ENCODE results near the gene TNFAIP8L3.

TNFAIP8L3 gene

DNA sequence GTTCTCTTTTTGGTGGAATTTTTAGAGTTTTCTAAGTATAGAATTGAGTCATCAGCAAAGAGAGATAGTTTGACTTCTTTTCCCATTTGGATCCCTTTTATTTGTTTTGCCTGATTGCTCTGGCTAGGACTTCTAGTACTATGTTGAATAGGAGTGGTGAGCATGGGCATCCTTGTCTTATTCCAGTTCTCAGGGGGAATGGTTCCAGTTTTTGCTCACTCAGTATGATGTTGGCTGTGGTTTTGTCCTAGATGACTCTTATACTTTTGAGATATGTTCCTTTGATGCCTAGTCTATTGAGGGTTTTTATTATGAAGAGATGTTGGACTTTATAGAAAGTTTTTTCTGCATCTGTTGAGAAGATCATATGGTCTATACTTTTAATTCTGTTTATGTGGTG, 72.5 kb downstream of the TNFAIP8L3 start:
- no peaks in the 10 kb centered on the region for H4K20me1 ChIP-seq (ENCODE audit: insufficient read depth, low read length, poor library complexity, severe bottlenecking)
- H3K79me2 ChIP-seq (ENCODE audit: insufficient read depth, low read length) = no peaks in the 10 kb centered on the region
- no peak for TF ChIP-seq EZH2phosphoT487 (IDR thresholded peaks at IDR 0.05; ENCODE audit: borderline replicate concordance)

DNA sequence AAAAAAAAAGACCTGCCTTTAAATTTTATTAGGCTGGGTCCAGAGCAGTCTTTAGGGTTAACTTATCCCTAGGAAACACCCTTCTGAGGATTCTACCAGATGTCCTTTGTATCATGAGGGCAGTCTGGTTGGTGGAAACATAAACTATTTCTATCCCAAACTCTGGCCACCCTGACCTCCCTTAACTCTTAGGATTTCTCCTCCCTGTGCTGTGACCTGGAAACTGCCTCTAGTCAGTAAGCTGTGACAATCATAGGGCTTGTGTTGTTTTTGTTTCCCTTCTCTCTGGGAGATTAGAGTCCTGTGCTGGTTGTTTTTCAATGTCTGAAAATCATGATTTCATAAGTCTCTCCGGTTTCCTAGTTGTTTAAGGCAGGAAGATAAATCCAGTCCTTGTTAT, 78.1 kb downstream of the TNFAIP8L3 start:
- no peak overlapping the region for H3K9ac ChIP-seq (ENCODE audit: low read depth, low read length, poor library complexity, severe bottlenecking)
- no peaks in the 10 kb centered on the region for H3K4me1 ChIP-seq (ENCODE audit: insufficient read depth, low read length, poor library complexity, severe bottlenecking)
- H2AFZ ChIP-seq (ENCODE audit: low read length) = no peak overlapping the region
- no peaks in the 10 kb centered on the region for H3K36me3 ChIP-seq (ENCODE audit: insufficient read depth, low read length)
- H3K9me3 ChIP-seq (ENCODE audit: insufficient read depth, low read depth, low read length) = no peaks in the 10 kb centered on the region
- H4K20me1 ChIP-seq (ENCODE audit: insufficient read depth, low read length, poor library complexity, severe bottlenecking) = no peaks in the 10 kb centered on the region
- no peaks in the 10 kb centered on the region for H3K27me3 ChIP-seq (ENCODE audit: insufficient read depth, low read length, poor library complexity, severe bottlenecking)
- no peak overlapping the region for H3K4me3 ChIP-seq (ENCODE audit: low read length, poor library complexity, severe bottlenecking)
- TF ChIP-seq EZH2phosphoT487 (IDR thresholded peaks at IDR 0.05; ENCODE audit: borderline replicate concordance) = no peak
- TF ChIP-seq, protein P1, sequence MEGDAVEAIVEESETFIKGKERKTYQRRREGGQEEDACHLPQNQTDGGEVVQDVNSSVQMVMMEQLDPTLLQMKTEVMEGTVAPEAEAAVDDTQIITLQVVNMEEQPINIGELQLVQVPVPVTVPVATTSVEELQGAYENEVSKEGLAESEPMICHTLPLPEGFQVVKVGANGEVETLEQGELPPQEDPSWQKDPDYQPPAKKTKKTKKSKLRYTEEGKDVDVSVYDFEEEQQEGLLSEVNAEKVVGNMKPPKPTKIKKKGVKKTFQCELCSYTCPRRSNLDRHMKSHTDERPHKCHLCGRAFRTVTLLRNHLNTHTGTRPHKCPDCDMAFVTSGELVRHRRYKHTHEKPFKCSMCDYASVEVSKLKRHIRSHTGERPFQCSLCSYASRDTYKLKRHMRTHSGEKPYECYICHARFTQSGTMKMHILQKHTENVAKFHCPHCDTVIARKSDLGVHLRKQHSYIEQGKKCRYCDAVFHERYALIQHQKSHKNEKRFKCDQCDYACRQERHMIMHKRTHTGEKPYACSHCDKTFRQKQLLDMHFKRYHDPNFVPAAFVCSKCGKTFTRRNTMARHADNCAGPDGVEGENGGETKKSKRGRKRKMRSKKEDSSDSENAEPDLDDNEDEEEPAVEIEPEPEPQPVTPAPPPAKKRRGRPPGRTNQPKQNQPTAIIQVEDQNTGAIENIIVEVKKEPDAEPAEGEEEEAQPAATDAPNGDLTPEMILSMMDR (conservative IDR thresholded peaks at IDR 0.05; ENCODE audit: low read length) = no peak
- no peaks in the 10 kb centered on the region for H3K79me2 ChIP-seq (ENCODE audit: insufficient read depth, low read length)
- no peaks in the 10 kb centered on the region for H3F3A ChIP-seq (ENCODE audit: low read depth)
- H3K9me2 ChIP-seq (replicated peaks; ENCODE audit: low read depth, low read length) = no peaks in the 10 kb centered on the region
- H3K4me2 ChIP-seq (ENCODE audit: low read depth, low read length, poor library complexity, severe bottlenecking) = no peak overlapping the region

More for the DNA sequence above, 72.5 kb downstream of the TNFAIP8L3 start:
- Histone ChIP-seq H3K4me2 (ENCODE audit: low read depth, low read length, poor library complexity, severe bottlenecking) (no peak overlapping the region), H3K27me3 (ENCODE audit: insufficient read depth, low read length, poor library complexity, severe bottlenecking) (no peaks in the 10 kb centered on the region), H3K4me1 (ENCODE audit: insufficient read depth, low read length, poor library complexity, severe bottlenecking) (no peaks in the 10 kb centered on the region), H2AFZ (ENCODE audit: low read length) (no peak overlapping the region), H3K9ac (ENCODE audit: low read depth, low read length, poor library complexity, severe bottlenecking) (no peak overlapping the region), H3F3A (ENCODE audit: low read depth) (no peaks in the 10 kb centered on the region), H3K9me3 (ENCODE audit: insufficient read depth, low read depth, low read length) (no peaks in the 10 kb centered on the region), H3K4me3 (ENCODE audit: low read length, poor library complexity, severe bottlenecking) (no peak overlapping the region), H3K36me3 (ENCODE audit: insufficient read depth, low read length) (no peaks in the 10 kb centered on the region), H3K9me2 (replicated peaks; ENCODE audit: low read depth, low read length) (no peaks in the 10 kb centered on the region)

DNA sequence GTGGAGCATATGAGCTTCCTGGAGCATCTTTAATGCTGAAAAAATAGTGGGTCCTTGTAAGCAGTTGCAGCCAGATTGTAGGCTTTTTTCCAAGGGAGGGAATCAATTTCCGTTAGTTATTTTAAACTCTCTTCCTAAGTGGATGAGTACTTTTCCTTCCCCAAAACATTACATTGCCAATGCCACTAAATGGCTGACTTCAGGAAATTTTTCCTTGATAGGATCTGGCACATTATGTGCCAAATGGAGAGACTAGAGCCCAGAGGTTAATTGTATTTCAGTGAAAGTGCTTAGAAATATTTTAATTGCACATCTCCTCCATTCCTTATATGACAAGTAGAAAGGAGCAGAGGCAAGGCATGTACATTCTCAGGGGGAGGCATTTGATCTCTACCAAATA, 83.5 kb downstream of the TNFAIP8L3 start:
- TF ChIP-seq EZH2phosphoT487 (IDR thresholded peaks at IDR 0.05; ENCODE audit: borderline replicate concordance) = no peak
- TF ChIP-seq, protein P1 (conservative IDR thresholded peaks at IDR 0.05; ENCODE audit: low read length) = no peak
- no peaks in the 10 kb centered on the region for H3K27me3 ChIP-seq (ENCODE audit: insufficient read depth, low read length, poor library complexity, severe bottlenecking)
- H4K20me1 ChIP-seq (ENCODE audit: insufficient read depth, low read length, poor library complexity, severe bottlenecking) = no peaks in the 10 kb centered on the region

GRCh38 chr15:51007131-51007666, 87.5 kb downstream of the TNFAIP8L3 start:
- Histone ChIP-seq H3K4me1 (ENCODE audit: insufficient read depth, low read length, poor library complexity, severe bottlenecking) (no peaks in the 10 kb centered on the region), H3K9ac (ENCODE audit: low read depth, low read length, poor library complexity, severe bottlenecking) (no peak overlapping the region), H4K20me1 (ENCODE audit: insufficient read depth, low read length, poor library complexity, severe bottlenecking) (no peaks in the 10 kb centered on the region), H3K4me2 (ENCODE audit: low read depth, low read length, poor library complexity, severe bottlenecking) (no peak overlapping the region), H2AFZ (ENCODE audit: low read length) (no peak overlapping the region), H3K9me2 (replicated peaks; ENCODE audit: low read depth, low read length) (no peaks in the 10 kb centered on the region), H3K4me3 (ENCODE audit: low read length, poor library complexity, severe bottlenecking) (no peak overlapping the region), H3K36me3 (ENCODE audit: insufficient read depth, low read length) (peaks cover 5% of the 10 kb centered on the region; the same call in 1 of the 2 replicates), H3K79me2 (ENCODE audit: insufficient read depth, low read length) (no peaks in the 10 kb centered on the region), H3K9me3 (ENCODE audit: insufficient read depth, low read depth, low read length) (no peaks in the 10 kb centered on the region), H3K27me3 (ENCODE audit: insufficient read depth, low read length, poor library complexity, severe bottlenecking) (no peaks in the 10 kb centered on the region), H3F3A (ENCODE audit: low read depth) (no peaks in the 10 kb centered on the region)
- TF ChIP-seq, protein P1 (conservative IDR thresholded peaks at IDR 0.05; ENCODE audit: low read length) = no peak
- TF ChIP-seq EZH2phosphoT487 (IDR thresholded peaks at IDR 0.05; ENCODE audit: borderline replicate concordance) = no peak

More for the DNA sequence above, 83.5 kb downstream of the TNFAIP8L3 start:
- no peaks in the 10 kb centered on the region for H3K36me3 ChIP-seq (ENCODE audit: insufficient read depth, low read length)
- H3K4me2 ChIP-seq (ENCODE audit: low read depth, low read length, poor library complexity, severe bottlenecking) = no peak overlapping the region
- no peaks in the 10 kb centered on the region for H3K4me1 ChIP-seq (ENCODE audit: insufficient read depth, low read length, poor library complexity, severe bottlenecking)
- no peak overlapping the region for H2AFZ ChIP-seq (ENCODE audit: low read length)
- H3K4me3 ChIP-seq (ENCODE audit: low read length, poor library complexity, severe bottlenecking) = no peak overlapping the region
- no peak overlapping the region for H3K9ac ChIP-seq (ENCODE audit: low read depth, low read length, poor library complexity, severe bottlenecking)
- H3K79me2 ChIP-seq (ENCODE audit: insufficient read depth, low read length) = no peaks in the 10 kb centered on the region
- H3F3A ChIP-seq (ENCODE audit: low read depth) = no peaks in the 10 kb centered on the region
- no peaks in the 10 kb centered on the region for H3K9me3 ChIP-seq (ENCODE audit: insufficient read depth, low read depth, low read length)
- H3K9me2 ChIP-seq (replicated peaks; ENCODE audit: low read depth, low read length) = no peaks in the 10 kb centered on the region

Data from Loucy (cell line).